HTR-8/SVneo (cell line): ENCODE measurements around the gene INIP.
A peak's percentile ranks its signal among the peaks of the same experiment; 100 is the strongest.
"Not testable (repeated sequence)": the region's sequence is repeated elsewhere in the genome, so short reads cannot be mapped to it uniquely, and the experiment has no call there.

ENCODE experiments used
- DNase-seq: peaks from one replicate; pipeline ENCODE4 v3.0.0; 2011; ENCODE audit warnings: low spot score, mixed read lengths; ENCODE audit not compliant: insufficient read length
- FAIRE-seq: peaks from 2 replicates; lab custom pipeline; 2011; peaks lifted over from hg19 to GRCh38; lab: Jason Lieb, UNC

The INIP gene

GRCh38 chr9:112744177-112744576, 26.3 kb upstream of the INIP start:
- FAIRE-seq (no peak), DNase-seq (no peak)

GRCh38 chr9:112743216-112743836, 25.4 kb upstream of the INIP start:
- DNase-seq = no peak
- no peak for FAIRE-seq

GRCh38 chr9:112734892-112735291, 17.0 kb upstream of the INIP start:
- no peak for DNase-seq
- FAIRE-seq = no peak

GRCh38 chr9:112731971-112732370, 14.1 kb upstream of the INIP start:
- DNase-seq = no peak
- FAIRE-seq = no peak

GRCh38 chr9:112728401-112728800, 10.5 kb upstream of the INIP start:
- DNase-seq (no peak), FAIRE-seq (no peak)

- FAIRE-seq = no peak
- no peak for DNase-seq
These were observed 8.5 kb upstream of the INIP start for GRCh38 chr9:112726428-112726827.

- DNase-seq (no peak), FAIRE-seq (no peak)
These were observed 8.0 kb upstream of the INIP start for GRCh38 chr9:112725961-112726360.

- not testable (repeated sequence) for FAIRE-seq, DNase-seq
These were observed 4.8 kb upstream of the INIP start for GRCh38 chr9:112722749-112723148.

GRCh38 chr9:112720113-112720780, 2.3 kb upstream of the INIP start:
- DNase-seq (no peak), FAIRE-seq (no peak)

GRCh38 chr9:112719696-112720095, 1.8 kb upstream of the INIP start:
- FAIRE-seq (no peak), DNase-seq (no peak)

GRCh38 chr9:112719241-112719691, 1.3 kb upstream of the INIP start:
- FAIRE-seq (no peak), DNase-seq (no peak)

- no peak for FAIRE-seq
- no peak for DNase-seq
These were observed 5.2 kb downstream of the INIP start for GRCh38 chr9:112712678-112713077.

GRCh38 chr9:112711050-112711689, 6.7 kb downstream of the INIP start:
- FAIRE-seq (no peak), DNase-seq (peak; percentile 9)

GRCh38 chr9:112705768-112706427, 12.0 kb downstream of the INIP start:
- no peak for FAIRE-seq
- peak; percentile 13 for DNase-seq

GRCh38 chr9:112703304-112703703, 14.6 kb downstream of the INIP start:
- no peak for FAIRE-seq
- no peak for DNase-seq

GRCh38 chr9:112700085-112700484, 17.8 kb downstream of the INIP start:
- no peak for FAIRE-seq
- DNase-seq = no peak

- DNase-seq (no peak), FAIRE-seq (no peak)
These were observed 18.7 kb downstream of the INIP start for GRCh38 chr9:112699230-112699629.

- FAIRE-seq (no peak), DNase-seq (no peak)
These were observed 21.5 kb downstream of the INIP start for GRCh38 chr9:112696461-112696860.

GRCh38 chr9:112694706-112695555, 23.0 kb downstream of the INIP start:
- no peak for DNase-seq
- no peak for FAIRE-seq

GRCh38 chr9:112689161-112689740, 28.7 kb downstream of the INIP start:
- FAIRE-seq = no peak
- no peak for DNase-seq
